Hepatocyte (in vitro differentiated cells): ENCODE measurements around the gene VAV2. TPM values are rescaled to one million over a fixed set of nuclear protein-coding genes. Genes with fewer than 3 reads are reported as not detected.

Experiments used
- DNase-seq: peaks from one replicate; pipeline ENCODE4 v3.0.0-alpha.2; 2016; ENCODE audit warnings: low spot score
- H2AFZ ChIP-seq: fragments of 200-600 bp; sonication (generic); 2 replicates; pipeline ENCODE4 v1.6.0; 2016; ENCODE audit warnings: antibody characterized with exemption, mild to moderate bottlenecking
- H3K27ac ChIP-seq: fragments of 200-600 bp; sonication (generic); 2 replicates; pipeline ENCODE4 v1.5.1; 2016; ENCODE audit warnings: mild to moderate bottlenecking
- H3K27me3 ChIP-seq: fragments of 200-600 bp; sonication (generic); 2 replicates; pipeline ENCODE4 v1.6.1; 2016
- H3K36me3 ChIP-seq: fragments of 200-600 bp; sonication (generic); replicated peaks from 2 replicates; pipeline ENCODE4 v1.5.1; 2016; ENCODE audit warnings: low read depth; ENCODE audit not compliant: insufficient read depth
- H3K4me1 ChIP-seq: fragments of 200-600 bp; sonication (generic); 2 replicates; pipeline ENCODE4 v1.5.1; 2016; ENCODE audit warnings: mild to moderate bottlenecking, moderate library complexity; ENCODE audit not compliant: insufficient read depth
- H3K4me2 ChIP-seq: fragments of 200-600 bp; sonication (generic); 2 replicates; pipeline ENCODE4 v1.6.0; 2016
- H3K4me3 ChIP-seq: fragments of 200-600 bp; sonication (generic); 2 replicates; pipeline ENCODE4 v1.5.1; 2016; ENCODE audit warnings: mild to moderate bottlenecking
- H3K79me2 ChIP-seq: fragments of 200-600 bp; sonication (generic); 2 replicates; pipeline ENCODE4 v1.6.0; 2017; ENCODE audit warnings: mild to moderate bottlenecking
- H3K9me2 ChIP-seq: fragments of 200-600 bp; sonication (generic); replicated peaks from 2 replicates; pipeline ENCODE4 v1.6.0; 2017; ENCODE audit warnings: mild to moderate bottlenecking; ENCODE audit not compliant: insufficient read depth
- H3K9me3 ChIP-seq: fragments of 200-600 bp; sonication (generic); 2 replicates; pipeline ENCODE4 v1.5.1; 2016; ENCODE audit warnings: low read depth, mild to moderate bottlenecking
- H4K20me1 ChIP-seq: fragments of 200-600 bp; sonication (generic); 2 replicates; pipeline ENCODE4 v1.6.0; 2016; ENCODE audit warnings: mild to moderate bottlenecking; ENCODE audit not compliant: insufficient read depth, poor library complexity, severe bottlenecking
- CTCF ChIP-seq: fragments of 200-600 bp; sonication (generic); IDR thresholded peaks from 2 replicates; pipeline ENCODE4 v1.5.1; 2016; ENCODE audit warnings: antibody characterized with exemption, mild to moderate bottlenecking; ENCODE audit not compliant: poor library complexity
- EZH2 ChIP-seq: fragments of 200-600 bp; sonication (generic); IDR thresholded peaks from 2 replicates; pipeline ENCODE4 v1.6.1; 2016; ENCODE audit warnings: antibody characterized with exemption, mild to moderate bottlenecking, borderline replicate concordance
- EZH2phosphoT487 ChIP-seq: fragments of 200-600 bp; sonication (generic); IDR thresholded peaks from one replicate; pipeline ENCODE4 v1.6.1; 2018; ENCODE audit warnings: antibody characterized with exemption, mild to moderate bottlenecking, low read depth, moderate library complexity; ENCODE audit not compliant: unreplicated experiment, severe bottlenecking
- WGBS: methylation state at CpG from one replicate; pipeline ENCODE4 v1.1.6; 2016; ENCODE audit warnings: low lambda C conversion rate; ENCODE audit errors: missing lambda C conversion rate; 5-methylcytosine and 5-hydroxymethylcytosine counted together
- polyA plus RNA-seq: library from polyadenylated mRNA; unstranded; fragments of >200 nt; fragmentation: Nextera tagmentation; extraction: Ambion mirVana; gene quantifications from 2 replicates; pipeline ENCODE4 v1.2.1, GENCODE V29; 2016
- total RNA-seq: library from RNA; depleted of rRNA; stranded (reverse); fragments of >200 nt; gene quantifications from 2 replicates; pipeline ENCODE4 v1.2.3, GENCODE V29; 2014

VAV2 gene
- total and polyA plus RNA-seq, 2 experiments from 2014 or later: 24.9 to 27.7 TPM

DNA sequence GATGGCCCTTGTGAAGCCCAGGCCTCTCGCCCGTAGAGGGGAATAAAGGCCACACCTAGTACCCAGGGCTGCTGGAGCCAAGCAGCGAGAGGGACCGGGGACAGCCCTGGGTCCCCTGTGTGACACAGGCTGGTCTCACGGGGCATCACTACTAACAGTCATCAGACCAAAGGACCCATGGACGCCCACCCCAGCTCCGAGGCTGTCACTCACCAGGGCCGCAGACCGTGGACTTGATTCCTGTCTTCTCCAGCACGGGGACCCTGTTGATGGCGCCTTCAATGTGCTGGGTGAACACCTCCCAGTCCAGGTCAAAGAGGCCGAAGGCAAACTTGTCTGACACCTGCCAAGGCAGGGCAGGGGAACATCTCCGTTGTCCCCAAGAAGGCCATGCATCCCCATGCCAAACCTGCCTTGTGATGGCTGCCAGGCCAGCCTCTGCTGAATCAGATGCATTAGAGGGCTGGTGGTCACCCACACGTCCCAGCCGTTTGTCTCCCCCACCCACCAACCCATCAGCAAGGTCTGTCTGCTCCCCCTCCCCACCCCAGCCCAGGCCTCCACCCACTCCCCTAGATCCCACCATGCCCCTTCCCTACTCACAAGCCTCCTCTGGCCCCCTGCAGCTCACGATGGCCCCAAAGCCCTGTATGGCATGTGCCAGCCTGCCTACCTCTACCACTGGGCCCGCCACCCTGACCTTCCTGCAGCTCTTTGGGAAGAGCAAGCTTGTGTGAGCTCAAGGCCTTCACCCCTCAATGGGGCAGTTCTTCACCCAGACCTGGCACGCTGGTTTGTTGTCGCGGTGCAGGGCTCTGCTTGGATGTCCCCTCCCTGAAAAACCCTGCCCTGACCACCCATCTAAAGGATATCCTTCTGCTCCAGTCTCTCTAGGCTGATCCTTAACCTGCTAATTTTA lies 274.8 kb downstream of the VAV2 start:
- Histone ChIP-seq H3K9me3 (no peaks in the 10 kb centered on the region), H3K79me2 (no peaks in the 10 kb centered on the region), H3K4me2 (no peak overlapping the region), H3K4me1 (peaks cover 35% of the 10 kb centered on the region), H3K27me3 (no peaks in the 10 kb centered on the region), H3K27ac (no peak overlapping the region), H2AFZ (no peak overlapping the region), H3K4me3 (no peak overlapping the region), H4K20me1 (no peaks in the 10 kb centered on the region), H3K9me2 (no peaks in the 10 kb centered on the region), H3K36me3 (no peaks in the 10 kb centered on the region)
- no peak for DNase-seq
- 96% methylated on average over 18 of the region's 20 CpGs for WGBS
- TF ChIP-seq EZH2: no peak
- TF ChIP-seq EZH2phosphoT487: no peak
- TF ChIP-seq CTCF: no peak

DNA sequence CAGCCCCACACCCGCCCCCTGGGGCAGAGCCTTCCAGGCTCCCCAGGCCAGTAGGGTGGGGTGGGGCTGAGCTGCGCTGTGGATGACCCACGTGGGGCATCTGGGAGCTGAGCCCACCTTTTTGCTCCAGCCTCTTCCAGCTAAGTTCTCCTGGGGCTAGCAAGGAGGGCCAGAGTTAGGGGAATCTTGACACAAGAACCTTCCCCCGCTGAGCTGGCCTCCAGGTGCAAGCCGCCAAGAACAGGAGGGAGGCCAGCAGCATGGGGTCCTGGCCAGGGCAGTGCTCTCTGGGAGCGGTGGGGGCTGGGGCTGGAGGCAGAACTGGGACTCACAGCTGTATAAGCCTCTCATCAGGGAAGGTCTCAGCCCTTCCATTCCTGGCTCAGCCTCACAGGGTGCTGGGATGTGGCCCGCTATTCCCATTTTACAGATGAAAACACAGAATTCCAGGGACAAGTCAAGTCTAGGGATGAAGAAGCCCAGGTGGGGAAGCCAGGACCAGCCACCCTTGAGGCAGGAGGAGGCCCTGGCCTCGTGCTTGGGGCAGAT lies 275.5 kb downstream of the VAV2 start:
- Histone ChIP-seq H3K4me3 (no peak overlapping the region), H3K79me2 (no peaks in the 10 kb centered on the region), H2AFZ (no peak overlapping the region), H3K9me2 (no peaks in the 10 kb centered on the region), H3K9me3 (no peaks in the 10 kb centered on the region), H4K20me1 (no peaks in the 10 kb centered on the region), H3K4me2 (no peak overlapping the region), H3K27me3 (no peaks in the 10 kb centered on the region), H3K4me1 (peaks cover 37% of the 10 kb centered on the region), H3K36me3 (no peaks in the 10 kb centered on the region), H3K27ac (no peak overlapping the region)
- TF ChIP-seq CTCF: no peak
- TF ChIP-seq EZH2phosphoT487: no peak
- TF ChIP-seq EZH2: no peak
- 82% methylated on average over 8 of the region's 8 CpGs for WGBS
- DNase-seq: no peak

DNA sequence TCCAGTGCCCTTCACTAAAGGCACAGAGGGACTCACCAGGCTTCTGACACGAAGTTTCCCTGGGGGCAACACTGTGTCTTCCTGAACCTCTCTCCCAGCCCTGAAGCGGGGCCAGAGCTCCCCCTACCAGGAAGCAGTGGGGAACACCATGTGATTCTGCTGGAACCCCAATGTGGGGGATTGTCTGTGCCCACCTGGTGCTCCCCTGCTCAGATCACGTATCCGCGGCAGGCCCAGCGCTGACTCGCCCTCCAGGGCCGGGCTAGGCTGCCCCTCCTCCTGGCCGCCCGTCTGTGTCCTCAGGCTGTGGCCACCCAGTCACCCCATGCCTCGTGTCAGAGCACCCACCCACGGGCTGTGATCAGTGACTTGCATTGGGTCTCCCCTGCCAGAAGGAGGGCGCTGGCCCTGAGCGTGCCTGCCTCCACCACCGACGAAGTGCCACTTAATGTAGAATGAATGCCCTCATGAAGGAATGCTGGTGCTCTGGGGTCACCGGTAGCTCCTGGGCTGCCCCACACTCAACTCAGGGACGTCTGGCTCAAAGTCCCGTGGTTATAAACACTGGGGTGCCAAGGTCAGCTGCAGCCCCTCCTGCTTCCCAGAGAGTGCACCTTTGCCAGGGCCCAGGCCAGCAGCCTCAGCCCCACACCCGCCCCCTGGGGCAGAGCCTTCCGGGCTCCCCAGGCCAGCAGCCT lies 276.1 kb downstream of the VAV2 start:
- Histone ChIP-seq H4K20me1 (no peaks in the 10 kb centered on the region), H3K27me3 (no peaks in the 10 kb centered on the region), H3K4me1 (peaks cover 41% of the 10 kb centered on the region), H3K36me3 (no peaks in the 10 kb centered on the region), H3K4me2 (no peak overlapping the region), H3K4me3 (no peak overlapping the region), H3K9me3 (no peaks in the 10 kb centered on the region), H2AFZ (no peak overlapping the region), H3K27ac (peak overlapping the region; percentile 95), H3K9me2 (no peaks in the 10 kb centered on the region), H3K79me2 (no peaks in the 10 kb centered on the region)
- TF ChIP-seq CTCF: peak; percentile 47
- TF ChIP-seq EZH2phosphoT487: no peak
- no peak for TF ChIP-seq EZH2
- WGBS: 71% methylated on average over 20 of the region's 21 CpGs
- peak; percentile 59 for DNase-seq
